A172 (cell line): ENCODE data around the gene ZFYVE9. TPM values are rescaled to one million over a fixed set of nuclear protein-coding genes. Genes with fewer than 3 reads are reported as not detected.

Source experiments
- DNase-seq: peaks from one replicate; pipeline ENCODE4 v3.0.0-alpha.2; 2015; ENCODE audit warnings: low spot score
- total RNA-seq: library from RNA; depleted of rRNA; stranded (reverse); fragments of >200 nt; shearing (Covaris generic); gene quantifications from 2 replicates; pipeline ENCODE4 v1.2.3, GENCODE V29; 2014

Gene ZFYVE9
- total RNA-seq, 1 experiment from 2014 or later, result 20.2 TPM

- DNase-seq, result no peak
These were observed 199.9 kb downstream of the ZFYVE9 start for GRCh38 chr1:52341655-52342260.

- no peak for DNase-seq
These were observed 202.1 kb downstream of the ZFYVE9 start for GRCh38 chr1:52343979-52344378.

- no peak for DNase-seq
These were observed 203.4 kb downstream of the ZFYVE9 start for GRCh38 chr1:52345252-52345651.

- no peak for DNase-seq
These were observed 204.8 kb downstream of the ZFYVE9 start for GRCh38 chr1:52346653-52347052.

- no peak for DNase-seq
These were observed 206.9 kb downstream of the ZFYVE9 start for GRCh38 chr1:52348704-52349300.

GRCh38 chr1:52352690-52353089 lies 210.8 kb downstream of the ZFYVE9 start:
- no peak for DNase-seq

- DNase-seq, result no peak
These were observed 213.5 kb downstream of the ZFYVE9 start for GRCh38 chr1:52355436-52355835.

- no peak for DNase-seq
These were observed 214.1 kb downstream of the ZFYVE9 start for GRCh38 chr1:52355847-52356505.

- DNase-seq, result no peak
These were observed 215.0 kb downstream of the ZFYVE9 start for GRCh38 chr1:52356818-52357355.

- DNase-seq, result no peak
These were observed 215.5 kb downstream of the ZFYVE9 start for GRCh38 chr1:52357397-52357796.

GRCh38 chr1:52358851-52359497 lies 217.1 kb downstream of the ZFYVE9 start:
- no peak for DNase-seq

GRCh38 chr1:52359676-52360594 lies 218.0 kb downstream of the ZFYVE9 start:
- no peak for DNase-seq

GRCh38 chr1:52360595-52360968 lies 218.7 kb downstream of the ZFYVE9 start:
- no peak for DNase-seq

GRCh38 chr1:52364235-52364839 lies 222.4 kb downstream of the ZFYVE9 start:
- DNase-seq, result no peak

GRCh38 chr1:52365071-52365745 lies 223.3 kb downstream of the ZFYVE9 start:
- peak; percentile 73 for DNase-seq

GRCh38 chr1:52365746-52366516 lies 224.0 kb downstream of the ZFYVE9 start, which contains the start of gene CC2D1B:
TSS of gene CC2D1B (minus strand) at chr1:52366205. CDS start at chr1:52364620, 1,585 bp downstream.
- DNase-seq, result peak; percentile 97

- no peak for DNase-seq
These were observed 224.6 kb downstream of the ZFYVE9 start for GRCh38 chr1:52366517-52366827.

GRCh38 chr1:52367272-52367671 lies 225.4 kb downstream of the ZFYVE9 start:
- no peak for DNase-seq

GRCh38 chr1:52368383-52369172 lies 226.7 kb downstream of the ZFYVE9 start:
- no peak for DNase-seq
